Endothelial cell of umbilical vein (primary cell): ENCODE data around the gene CNOT1.

Experiments
- JUN ChIP-seq: IDR thresholded peaks from 2 replicates; pipeline ENCODE4 v1.6.1; 2011; ENCODE audit warnings: borderline replicate concordance, low read depth; ENCODE audit not compliant: insufficient read length, insufficient read depth
- MAX ChIP-seq: IDR thresholded peaks from 2 replicates; pipeline ENCODE4 v1.6.1; 2011; ENCODE audit not compliant: insufficient read depth, insufficient read length
- MYC ChIP-seq: IDR thresholded peaks from one replicate; pipeline ENCODE4 v1.6.1; 2011; ENCODE audit warnings: mild to moderate bottlenecking, low read depth, low read length
- POLR2A ChIP-seq: IDR thresholded peaks from 2 replicates; pipeline ENCODE4 v1.6.1; 2012; ENCODE audit warnings: low read depth, mild to moderate bottlenecking, control low read depth, low read length
- POLR2AphosphoS5 ChIP-seq: IDR thresholded peaks from 2 replicates; pipeline ENCODE4 v1.6.1; 2012; ENCODE audit warnings: low read depth, mild to moderate bottlenecking, control low read depth, low read length, moderate library complexity; ENCODE audit not compliant: insufficient read depth
- TF ChIP-seq, protein P1 (sequence below), 2 donors: IDR thresholded peaks; 1 replicate in 1 of 2; 2 replicates in 1 of 2; pipeline ENCODE4 v1.5.1; 2011; ENCODE audit warnings: low read length in 2 of 2, mild to moderate bottlenecking in 2 of 2, moderate library complexity in 2 of 2, control low read depth in 1 of 2, inconsistent platforms in 1 of 2, low read depth in 1 of 2; ENCODE audit not compliant: insufficient read depth in 1 of 2; ENCODE audit errors: extremely low read depth in 1 of 2

DNA sequence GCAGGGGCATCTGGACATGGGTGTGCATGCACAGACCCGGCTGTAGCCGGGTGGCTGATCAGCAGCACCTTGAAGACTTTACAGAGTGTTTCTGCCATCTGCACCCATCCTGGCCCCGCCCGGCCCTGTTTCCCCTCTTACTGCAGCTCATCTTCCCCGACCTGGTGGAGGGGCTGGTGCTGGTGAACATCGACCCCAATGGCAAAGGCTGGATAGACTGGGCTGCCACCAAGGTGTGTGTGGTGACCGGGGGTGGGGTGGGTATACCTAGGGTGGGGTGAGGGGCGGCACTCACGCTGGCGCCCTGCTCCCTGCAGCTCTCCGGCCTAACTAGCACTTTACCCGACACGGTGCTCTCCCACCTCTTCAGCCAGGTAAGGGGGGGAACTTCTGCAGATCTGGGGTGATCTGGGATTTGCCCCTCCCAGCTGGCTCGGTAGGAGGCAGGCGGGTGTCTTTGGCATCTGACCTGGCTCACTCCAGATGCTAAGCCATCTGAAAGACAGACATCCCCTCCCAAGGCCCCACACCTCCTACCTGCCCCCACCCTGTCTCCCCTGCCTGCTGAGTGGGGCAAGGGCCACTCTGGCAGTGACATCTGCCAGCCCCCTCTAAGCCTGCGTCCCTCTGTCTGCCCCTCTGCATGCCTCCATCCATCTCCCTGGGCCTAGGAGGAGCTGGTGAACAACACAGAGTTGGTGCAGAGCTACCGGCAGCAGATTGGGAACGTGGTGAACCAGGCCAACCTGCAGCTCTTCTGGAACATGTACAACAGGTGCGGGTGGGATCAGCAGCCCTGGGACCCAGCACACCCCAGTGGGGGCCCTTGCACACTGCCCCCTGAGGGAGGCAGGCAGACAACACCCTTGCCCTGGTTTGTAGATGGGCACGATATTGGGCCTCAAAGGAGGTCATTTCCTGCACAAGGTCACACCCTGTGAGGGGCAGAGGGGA is 123.1 kb downstream of the CNOT1 start:
- TF ChIP-seq, protein P1, sequence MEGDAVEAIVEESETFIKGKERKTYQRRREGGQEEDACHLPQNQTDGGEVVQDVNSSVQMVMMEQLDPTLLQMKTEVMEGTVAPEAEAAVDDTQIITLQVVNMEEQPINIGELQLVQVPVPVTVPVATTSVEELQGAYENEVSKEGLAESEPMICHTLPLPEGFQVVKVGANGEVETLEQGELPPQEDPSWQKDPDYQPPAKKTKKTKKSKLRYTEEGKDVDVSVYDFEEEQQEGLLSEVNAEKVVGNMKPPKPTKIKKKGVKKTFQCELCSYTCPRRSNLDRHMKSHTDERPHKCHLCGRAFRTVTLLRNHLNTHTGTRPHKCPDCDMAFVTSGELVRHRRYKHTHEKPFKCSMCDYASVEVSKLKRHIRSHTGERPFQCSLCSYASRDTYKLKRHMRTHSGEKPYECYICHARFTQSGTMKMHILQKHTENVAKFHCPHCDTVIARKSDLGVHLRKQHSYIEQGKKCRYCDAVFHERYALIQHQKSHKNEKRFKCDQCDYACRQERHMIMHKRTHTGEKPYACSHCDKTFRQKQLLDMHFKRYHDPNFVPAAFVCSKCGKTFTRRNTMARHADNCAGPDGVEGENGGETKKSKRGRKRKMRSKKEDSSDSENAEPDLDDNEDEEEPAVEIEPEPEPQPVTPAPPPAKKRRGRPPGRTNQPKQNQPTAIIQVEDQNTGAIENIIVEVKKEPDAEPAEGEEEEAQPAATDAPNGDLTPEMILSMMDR (IDR thresholded peaks at IDR 0.05; ENCODE audit: extremely low read depth in 1 of 2, insufficient read depth in 1 of 2, low read depth in 1 of 2, low read length in 2 of 2), result no peak
- TF ChIP-seq POLR2AphosphoS5, result no peak
- TF ChIP-seq POLR2A, result no peak
- no peak for TF ChIP-seq MYC
- TF ChIP-seq MAX, result no peak
- no peak for TF ChIP-seq JUN
